HG03064 (cell line): ENCODE results near the gene PDE1C.
A peak's percentile ranks its signal among the peaks of the same experiment; 100 is the strongest.

Experiments used
- ATAC-seq: cut with Tn5 transposase; IDR thresholded peaks from one replicate; pipeline ENCODE4 v1.9.1; 2021; ENCODE audit warnings: low read depth; ENCODE audit not compliant: unreplicated experiment

PDE1C gene

GRCh38 chr7:31788883-31789680, 281.1 kb downstream of the PDE1C start:
- no peak for ATAC-seq

- ATAC-seq, result peak; percentile 84
Observed at GRCh38 chr7:31788445-31788844, 281.8 kb downstream of the PDE1C start.

GRCh38 chr7:31786326-31786725, 283.9 kb downstream of the PDE1C start:
- ATAC-seq, result no peak

GRCh38 chr7:31785101-31785500, 285.1 kb downstream of the PDE1C start:
- ATAC-seq, result no peak

- no peak for ATAC-seq
Observed at GRCh38 chr7:31783221-31783620, 287.0 kb downstream of the PDE1C start.

- ATAC-seq, result no peak
Observed at GRCh38 chr7:31782411-31782991, 287.7 kb downstream of the PDE1C start.

- no peak for ATAC-seq
Observed at GRCh38 chr7:31778296-31778695, 291.9 kb downstream of the PDE1C start.

- no peak for ATAC-seq
Observed at GRCh38 chr7:31776616-31777015, 293.6 kb downstream of the PDE1C start.

- ATAC-seq, result no peak
Observed at GRCh38 chr7:31775556-31775955, 294.7 kb downstream of the PDE1C start.

- no peak for ATAC-seq
Observed at GRCh38 chr7:31772211-31772610, 298.0 kb downstream of the PDE1C start.

GRCh38 chr7:31767686-31768358, 302.4 kb downstream of the PDE1C start:
- ATAC-seq, result no peak

- no peak for ATAC-seq
Observed at GRCh38 chr7:31764462-31764861, 305.7 kb downstream of the PDE1C start.

- ATAC-seq, result no peak
Observed at GRCh38 chr7:31763548-31763947, 306.7 kb downstream of the PDE1C start.

- no peak for ATAC-seq
Observed at GRCh38 chr7:31761646-31762045, 308.6 kb downstream of the PDE1C start.

GRCh38 chr7:31758755-31759154, 311.5 kb downstream of the PDE1C start:
- no peak for ATAC-seq

GRCh38 chr7:31751726-31752125, 318.5 kb downstream of the PDE1C start:
- no peak for ATAC-seq

GRCh38 chr7:31748084-31748483, 322.1 kb downstream of the PDE1C start:
- no peak for ATAC-seq

- no peak for ATAC-seq
Observed at GRCh38 chr7:31747553-31747952, 322.7 kb downstream of the PDE1C start.

GRCh38 chr7:31744294-31744874, 325.8 kb downstream of the PDE1C start:
- no peak for ATAC-seq

- no peak for ATAC-seq
Observed at GRCh38 chr7:31741852-31742251, 328.4 kb downstream of the PDE1C start.
